KG1 (cell line): ENCODE data around the gene CNTN5.

Experiments used
- DNase-seq: peaks from one replicate; lab custom pipeline; 2025; lab: John Stamatoyannopoulos, UW

Gene CNTN5

GRCh38 chr11:99170591-99170990, 149.8 kb downstream of the CNTN5 start:
- no peak for DNase-seq

- DNase-seq, result no peak
Measured at GRCh38 chr11:99171330-99171729, 150.6 kb downstream of the CNTN5 start.

- DNase-seq, result no peak
Measured at GRCh38 chr11:99176430-99176829, 155.7 kb downstream of the CNTN5 start.

- no peak for DNase-seq
Measured at GRCh38 chr11:99177446-99177845, 156.7 kb downstream of the CNTN5 start.

GRCh38 chr11:99184146-99184545, 163.4 kb downstream of the CNTN5 start:
- no peak for DNase-seq

- DNase-seq, result no peak
Measured at GRCh38 chr11:99188221-99188620, 167.5 kb downstream of the CNTN5 start.

GRCh38 chr11:99192716-99193115, 172.0 kb downstream of the CNTN5 start:
- DNase-seq, result no peak

GRCh38 chr11:99197477-99197876, 176.7 kb downstream of the CNTN5 start:
- no peak for DNase-seq

- DNase-seq, result no peak
Measured at GRCh38 chr11:99198215-99198614, 177.5 kb downstream of the CNTN5 start.

GRCh38 chr11:99199341-99199740, 178.6 kb downstream of the CNTN5 start:
- DNase-seq, result no peak

GRCh38 chr11:99200720-99201119, 180.0 kb downstream of the CNTN5 start:
- DNase-seq, result no peak

- DNase-seq, result no peak
Measured at GRCh38 chr11:99208813-99209212, 188.1 kb downstream of the CNTN5 start.

GRCh38 chr11:99229544-99229943, 208.8 kb downstream of the CNTN5 start:
- DNase-seq, result no peak

- no peak for DNase-seq
Measured at GRCh38 chr11:99234534-99234933, 213.8 kb downstream of the CNTN5 start.

GRCh38 chr11:99238401-99238800, 217.7 kb downstream of the CNTN5 start:
- no peak for DNase-seq

GRCh38 chr11:99240192-99241030, 219.7 kb downstream of the CNTN5 start:
- no peak for DNase-seq

GRCh38 chr11:99241066-99241465, 220.3 kb downstream of the CNTN5 start:
- DNase-seq, result no peak

- no peak for DNase-seq
Measured at GRCh38 chr11:99244613-99245012, 223.9 kb downstream of the CNTN5 start.

GRCh38 chr11:99246199-99246598, 225.4 kb downstream of the CNTN5 start:
- DNase-seq, result no peak

GRCh38 chr11:99256614-99257013, 235.9 kb downstream of the CNTN5 start:
- DNase-seq, result no peak

- no peak for DNase-seq
Measured at GRCh38 chr11:99257131-99257530, 236.4 kb downstream of the CNTN5 start.

- no peak for DNase-seq
Measured at GRCh38 chr11:99260696-99261095, 239.9 kb downstream of the CNTN5 start.

GRCh38 chr11:99268886-99269285, 248.1 kb downstream of the CNTN5 start:
- DNase-seq, result no peak

- no peak for DNase-seq
Measured at GRCh38 chr11:99271527-99271926, 250.8 kb downstream of the CNTN5 start.
